GM19239 (cell line): ENCODE measurements around the gene GPC6.

Source experiments
- DNase-seq: peaks from one replicate; pipeline ENCODE4 v3.0.0; 2011; ENCODE audit warnings: low spot score; ENCODE audit not compliant: insufficient read length
- FAIRE-seq: peaks from 2 replicates; lab custom pipeline; 2011; peaks lifted over from hg19 to GRCh38; lab: Jason Lieb, UNC

GPC6 gene

GRCh38 chr13:93936901-93937300, 710.3 kb downstream of the GPC6 start:
- DNase-seq, result no peak
- FAIRE-seq, result no peak

- no peak for DNase-seq
- FAIRE-seq, result no peak
Measured at GRCh38 chr13:93941444-93941843, 714.8 kb downstream of the GPC6 start.

- FAIRE-seq (no peak), DNase-seq (no peak)
Measured at GRCh38 chr13:93942016-93942415, 715.4 kb downstream of the GPC6 start.

- FAIRE-seq, result no peak
- no peak for DNase-seq
Measured at GRCh38 chr13:93945621-93946020, 719.0 kb downstream of the GPC6 start.

GRCh38 chr13:93946994-93947393, 720.4 kb downstream of the GPC6 start:
- no peak for DNase-seq
- FAIRE-seq, result no peak

- no peak for DNase-seq
- FAIRE-seq, result no peak
Measured at GRCh38 chr13:93947651-93948050, 721.0 kb downstream of the GPC6 start.

- DNase-seq, result no peak
- FAIRE-seq, result no peak
Measured at GRCh38 chr13:93948162-93948922, 721.7 kb downstream of the GPC6 start.

- DNase-seq (no peak), FAIRE-seq (no peak)
Measured at GRCh38 chr13:93951108-93951507, 724.5 kb downstream of the GPC6 start.

- FAIRE-seq, result no peak
- no peak for DNase-seq
Measured at GRCh38 chr13:93951951-93952350, 725.3 kb downstream of the GPC6 start.

GRCh38 chr13:93953841-93954240, 727.2 kb downstream of the GPC6 start:
- no peak for FAIRE-seq
- DNase-seq, result no peak

GRCh38 chr13:93955904-93956303, 729.3 kb downstream of the GPC6 start:
- DNase-seq (no peak), FAIRE-seq (no peak)

GRCh38 chr13:93956426-93956825, 729.8 kb downstream of the GPC6 start:
- no peak for DNase-seq
- no peak for FAIRE-seq

- DNase-seq (no peak), FAIRE-seq (no peak)
Measured at GRCh38 chr13:93957371-93957770, 730.8 kb downstream of the GPC6 start.

- no peak for FAIRE-seq
Measured at GRCh38 chr13:93959796-93960533, 733.4 kb downstream of the GPC6 start.

GRCh38 chr13:93963266-93964145, 736.9 kb downstream of the GPC6 start:
- FAIRE-seq (no peak), DNase-seq (no peak)

More at GRCh38 chr13:93959796-93960533, 733.4 kb downstream of the GPC6 start:
- DNase-seq, result no peak

GRCh38 chr13:93964146-93964512, 737.5 kb downstream of the GPC6 start:
- FAIRE-seq (no peak), DNase-seq (no peak)

GRCh38 chr13:93965587-93965986, 739.0 kb downstream of the GPC6 start:
- FAIRE-seq (no peak), DNase-seq (no peak)

- DNase-seq (no peak), FAIRE-seq (no peak)
Measured at GRCh38 chr13:93966267-93966936, 739.8 kb downstream of the GPC6 start.

GRCh38 chr13:93967286-93967685, 740.7 kb downstream of the GPC6 start:
- FAIRE-seq (no peak), DNase-seq (no peak)

- DNase-seq, result no peak
- FAIRE-seq, result no peak
Measured at GRCh38 chr13:93975242-93975641, 748.6 kb downstream of the GPC6 start.
